OCI-LY1 (cell line): ENCODE results near the gene LSM2.
A peak's percentile ranks its signal among the peaks of the same experiment; 100 is the strongest.

Experiments
- H2AFZ ChIP-seq: fragments of 200-600 bp; sonication (generic), shearing (Covaris generic); 2 replicates; pipeline ENCODE4 v1.6.0; 2014; ENCODE audit warnings: antibody characterized with exemption, mild to moderate bottlenecking, low read length
- H3F3A ChIP-seq: fragments of 200-600 bp; sonication (generic), shearing (Covaris generic); 2 replicates; pipeline ENCODE4 v1.6.0; 2014; ENCODE audit warnings: mild to moderate bottlenecking, antibody characterized with exemption, low read length, moderate library complexity; ENCODE audit not compliant: insufficient read depth
- H3K27ac ChIP-seq: fragments of 200-600 bp; sonication (generic); 2 replicates; pipeline ENCODE4 v1.5.1; 2014; ENCODE audit warnings: low read length, mixed run types, mild to moderate bottlenecking, low read depth; ENCODE audit not compliant: poor library complexity, severe bottlenecking
- H3K27me3 ChIP-seq: fragments of 200-600 bp; sonication (generic); 2 replicates; pipeline ENCODE4 v1.6.0; 2014; ENCODE audit warnings: antibody characterized with exemption, mild to moderate bottlenecking, low read length, moderate library complexity; ENCODE audit not compliant: insufficient read depth
- H3K36me3 ChIP-seq: fragments of 200-600 bp; sonication (generic); 2 replicates; pipeline ENCODE4 v1.6.1; 2014; ENCODE audit warnings: mild to moderate bottlenecking, antibody characterized with exemption, low read length, moderate library complexity, mixed read lengths; ENCODE audit not compliant: insufficient read depth
- H3K4me1 ChIP-seq: fragments of 200-600 bp; sonication (generic); 2 replicates; pipeline ENCODE4 v1.5.1; 2014; ENCODE audit warnings: mild to moderate bottlenecking, low read length, moderate library complexity; ENCODE audit not compliant: insufficient read depth, severe bottlenecking
- H3K4me2 ChIP-seq: fragments of 200-600 bp; sonication (generic), shearing (Covaris generic); 2 replicates; pipeline ENCODE4 v1.6.1; 2014; ENCODE audit warnings: low read length
- H3K4me3 ChIP-seq: fragments of 200-600 bp; sonication (generic); 2 replicates; pipeline ENCODE4 v1.5.1; 2014; ENCODE audit warnings: low read length, low read depth, mild to moderate bottlenecking, mixed read lengths; ENCODE audit not compliant: poor library complexity, severe bottlenecking
- H3K79me2 ChIP-seq: fragments of 200-600 bp; shearing (Covaris generic); 2 replicates; pipeline ENCODE4 v1.6.1; 2016; ENCODE audit warnings: mixed run types, low read length, mixed read lengths; ENCODE audit not compliant: insufficient read depth
- H3K9ac ChIP-seq: fragments of 200-600 bp; sonication (generic), shearing (Covaris generic); 2 replicates; pipeline ENCODE4 v1.6.1; 2014; ENCODE audit warnings: mild to moderate bottlenecking, low read length, mixed read lengths
- H3K9me2 ChIP-seq: fragments of 200-600 bp; sonication (generic), shearing (Covaris generic); 2 replicates; pipeline ENCODE4 v1.6.1; 2014; ENCODE audit warnings: low read depth, mild to moderate bottlenecking, low read length, mixed read lengths
- H3K9me3 ChIP-seq: fragments of 200-600 bp; shearing (Covaris generic); 2 replicates; pipeline ENCODE4 v1.6.1; 2014; ENCODE audit warnings: low read length, mixed read lengths
- H4K20me1 ChIP-seq: fragments of 200-600 bp; sonication (generic), shearing (Covaris generic); 2 replicates; pipeline ENCODE4 v1.6.0; 2016; ENCODE audit warnings: mild to moderate bottlenecking, low read length; ENCODE audit not compliant: insufficient read depth
- CTCF ChIP-seq: fragments of 200-600 bp; sonication (generic), shearing (Covaris generic); IDR thresholded peaks from 2 replicates; pipeline ENCODE4 v1.5.1; 2017; ENCODE audit warnings: mild to moderate bottlenecking, antibody characterized with exemption, low read length, moderate library complexity, mixed read lengths
- EZH2 ChIP-seq: fragments of 200-600 bp; sonication (generic), shearing (Covaris generic); IDR thresholded peaks from 2 replicates; pipeline ENCODE4 v1.8.0; 2017; ENCODE audit warnings: borderline replicate concordance, mixed run types, mild to moderate bottlenecking, antibody characterized with exemption, low read length, moderate library complexity, mixed read lengths

Gene LSM2

DNA sequence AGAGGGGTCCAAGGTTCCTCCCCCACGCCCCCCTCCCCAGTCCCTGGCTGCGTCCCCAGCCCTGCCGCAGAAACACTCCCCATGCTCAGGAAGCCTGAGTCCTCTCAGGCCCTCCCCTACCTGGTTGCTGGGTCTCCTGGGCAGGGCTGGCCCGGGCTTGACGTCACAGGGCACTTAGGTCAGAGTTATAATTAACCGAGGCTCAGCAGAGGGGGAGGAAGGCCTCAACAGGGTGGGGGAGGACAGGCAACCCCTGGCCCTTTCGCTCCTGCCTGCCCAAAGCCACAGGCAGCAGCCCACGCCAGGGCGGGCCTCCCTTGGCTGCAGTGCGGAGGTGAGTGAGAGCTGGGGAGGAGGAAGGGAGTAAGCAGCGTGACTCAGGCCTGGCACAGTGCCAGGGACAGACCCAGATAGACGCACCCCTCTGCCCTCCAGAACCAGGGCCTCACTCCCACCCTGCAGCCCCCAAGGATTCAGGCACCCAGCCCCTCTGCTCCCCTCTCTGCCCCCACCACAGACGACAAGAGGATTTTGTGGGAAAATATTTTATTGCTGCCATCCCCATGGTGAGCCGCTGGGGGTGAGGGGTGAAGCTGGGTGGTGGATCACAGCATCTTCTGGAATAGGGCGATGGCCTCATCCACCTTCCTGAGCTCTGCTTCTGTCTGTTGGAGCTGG is 29.6 kb downstream of the LSM2 start, which contains the start of gene VWA7:
VWA7 (minus strand) TSS at position 340 of the 678 bp plus-strand sequence. CDS start 549 bp downstream, outside the sequence.
- Histone ChIP-seq H3F3A (no peaks in the 10 kb centered on the region), H3K4me3 (no peak within 1 kb of the TSS), H3K4me1 (peaks cover 9% of the 10 kb centered on the region), H2AFZ (no peak within 1 kb of the TSS), H3K79me2 (no peaks in the 10 kb centered on the region), H3K27ac (no peak within 1 kb of the TSS), H4K20me1 (no peaks in the 10 kb centered on the region), H3K9me2 (no peaks in the 10 kb centered on the region), H3K27me3 (no peaks in the 10 kb centered on the region), H3K9ac (no peak within 1 kb of the TSS), H3K36me3 (peaks cover 46% of the 10 kb centered on the region), H3K4me2 (peak within 1 kb of the TSS; percentile 1; the same call in 1 of the 2 replicates), H3K9me3 (no peaks in the 10 kb centered on the region)
- no peak for TF ChIP-seq EZH2
- TF ChIP-seq CTCF, result no peak

GRCh38 chr6:31776485-31776988 is 30.2 kb downstream of the LSM2 start:
- H3K9ac ChIP-seq, result no peak overlapping the region
- H3K27ac ChIP-seq, result no peak overlapping the region

More at GRCh38 chr6:31776485-31776988, 30.2 kb downstream of the LSM2 start:
- Histone ChIP-seq H3K9me3 (no peaks in the 10 kb centered on the region), H2AFZ (no peak overlapping the region), H3K79me2 (no peaks in the 10 kb centered on the region), H4K20me1 (no peaks in the 10 kb centered on the region), H3F3A (no peaks in the 10 kb centered on the region), H3K36me3 (peaks cover 40% of the 10 kb centered on the region), H3K4me1 (peaks cover 9% of the 10 kb centered on the region), H3K4me2 (peak overlapping the region; percentile 1; the same call in 1 of the 2 replicates), H3K4me3 (no peak overlapping the region), H3K9me2 (no peaks in the 10 kb centered on the region), H3K27me3 (no peaks in the 10 kb centered on the region)
- TF ChIP-seq EZH2 (no peak), CTCF (no peak)
